Epithelial cell of esophagus (primary cell): ENCODE data around the gene C3orf20.

Source experiments
- DNase-seq: peaks from one replicate; pipeline ENCODE4 v3.0.0; 2010; ENCODE audit warnings: low read depth
- H3K4me3 ChIP-seq: 2 replicates; pipeline ENCODE4 v1.5.1; 2011; ENCODE audit warnings: mild to moderate bottlenecking, low read length, control low read depth
- TF ChIP-seq, protein P1 (sequence below): IDR thresholded peaks from 2 replicates; pipeline ENCODE4 v1.5.1; 2011; ENCODE audit warnings: low read depth, mild to moderate bottlenecking, low read length, control low read depth, inconsistent platforms; ENCODE audit not compliant: insufficient read depth; ENCODE audit errors: missing control alignments

The C3orf20 gene

DNA sequence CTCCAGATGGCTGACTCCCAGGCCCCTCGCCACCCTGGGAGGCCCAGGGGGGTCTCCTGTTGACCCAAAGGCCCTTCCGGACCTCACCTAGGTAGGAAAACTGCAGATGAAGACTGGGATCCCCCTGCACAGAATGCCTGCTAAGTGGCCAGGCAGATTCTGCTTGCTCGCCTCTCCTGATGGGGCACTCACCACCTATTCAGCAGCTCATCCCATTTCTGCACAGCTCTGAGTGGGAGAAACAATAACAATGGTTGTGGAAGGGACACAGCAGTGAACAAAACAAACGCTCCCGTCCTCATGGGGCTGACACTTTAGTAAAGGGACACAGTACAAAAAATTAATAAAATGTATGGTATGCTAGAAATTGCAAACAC, 118.9 kb downstream of the C3orf20 start:
- no peak overlapping the region for H3K4me3 ChIP-seq
- TF ChIP-seq, protein P1, sequence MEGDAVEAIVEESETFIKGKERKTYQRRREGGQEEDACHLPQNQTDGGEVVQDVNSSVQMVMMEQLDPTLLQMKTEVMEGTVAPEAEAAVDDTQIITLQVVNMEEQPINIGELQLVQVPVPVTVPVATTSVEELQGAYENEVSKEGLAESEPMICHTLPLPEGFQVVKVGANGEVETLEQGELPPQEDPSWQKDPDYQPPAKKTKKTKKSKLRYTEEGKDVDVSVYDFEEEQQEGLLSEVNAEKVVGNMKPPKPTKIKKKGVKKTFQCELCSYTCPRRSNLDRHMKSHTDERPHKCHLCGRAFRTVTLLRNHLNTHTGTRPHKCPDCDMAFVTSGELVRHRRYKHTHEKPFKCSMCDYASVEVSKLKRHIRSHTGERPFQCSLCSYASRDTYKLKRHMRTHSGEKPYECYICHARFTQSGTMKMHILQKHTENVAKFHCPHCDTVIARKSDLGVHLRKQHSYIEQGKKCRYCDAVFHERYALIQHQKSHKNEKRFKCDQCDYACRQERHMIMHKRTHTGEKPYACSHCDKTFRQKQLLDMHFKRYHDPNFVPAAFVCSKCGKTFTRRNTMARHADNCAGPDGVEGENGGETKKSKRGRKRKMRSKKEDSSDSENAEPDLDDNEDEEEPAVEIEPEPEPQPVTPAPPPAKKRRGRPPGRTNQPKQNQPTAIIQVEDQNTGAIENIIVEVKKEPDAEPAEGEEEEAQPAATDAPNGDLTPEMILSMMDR = no peak
- DNase-seq = no peak

DNA sequence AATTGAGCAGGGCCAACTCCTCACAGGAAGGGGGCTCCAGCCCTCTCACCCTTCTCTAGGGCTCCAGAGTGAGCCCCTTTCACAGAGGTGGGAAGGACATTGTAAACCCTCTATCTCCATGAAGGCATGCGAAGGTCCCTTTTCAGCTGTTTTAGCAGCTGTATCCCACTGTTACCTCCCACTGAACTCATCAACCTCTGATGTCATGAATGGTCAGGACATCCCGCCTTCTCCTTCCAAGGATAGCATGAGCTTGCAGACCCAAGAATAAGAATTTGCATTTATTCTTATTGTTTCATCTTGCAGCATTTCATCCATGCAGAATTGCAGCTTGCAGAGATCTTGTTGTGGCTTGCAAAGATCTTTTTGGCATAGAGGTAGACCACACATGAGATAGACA, 119.5 kb downstream of the C3orf20 start:
- no peak overlapping the region for H3K4me3 ChIP-seq
- TF ChIP-seq, protein P1 = no peak
- DNase-seq = no peak

DNA sequence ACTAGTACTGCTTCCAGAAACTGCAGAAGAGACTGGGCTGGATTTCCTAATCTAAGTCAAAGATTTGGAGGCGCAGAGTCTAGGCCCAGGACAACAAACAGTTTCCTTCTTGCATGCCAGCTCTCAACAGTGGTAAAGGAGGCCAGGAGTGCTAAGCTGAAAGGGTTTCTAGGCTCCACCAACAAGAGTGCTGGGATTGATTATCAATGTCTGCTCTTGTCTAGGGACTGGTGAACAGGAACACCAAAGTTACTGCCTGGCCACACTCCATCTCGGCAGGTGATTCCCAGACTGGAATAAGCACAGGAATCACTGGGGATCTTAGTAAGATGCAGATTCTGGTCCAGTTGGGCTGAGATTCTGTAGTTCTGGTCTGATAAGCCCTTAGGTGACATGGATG, 121.1 kb downstream of the C3orf20 start:
- no peak overlapping the region for H3K4me3 ChIP-seq
- no peak for DNase-seq
- TF ChIP-seq, protein P1 = no peak

DNA sequence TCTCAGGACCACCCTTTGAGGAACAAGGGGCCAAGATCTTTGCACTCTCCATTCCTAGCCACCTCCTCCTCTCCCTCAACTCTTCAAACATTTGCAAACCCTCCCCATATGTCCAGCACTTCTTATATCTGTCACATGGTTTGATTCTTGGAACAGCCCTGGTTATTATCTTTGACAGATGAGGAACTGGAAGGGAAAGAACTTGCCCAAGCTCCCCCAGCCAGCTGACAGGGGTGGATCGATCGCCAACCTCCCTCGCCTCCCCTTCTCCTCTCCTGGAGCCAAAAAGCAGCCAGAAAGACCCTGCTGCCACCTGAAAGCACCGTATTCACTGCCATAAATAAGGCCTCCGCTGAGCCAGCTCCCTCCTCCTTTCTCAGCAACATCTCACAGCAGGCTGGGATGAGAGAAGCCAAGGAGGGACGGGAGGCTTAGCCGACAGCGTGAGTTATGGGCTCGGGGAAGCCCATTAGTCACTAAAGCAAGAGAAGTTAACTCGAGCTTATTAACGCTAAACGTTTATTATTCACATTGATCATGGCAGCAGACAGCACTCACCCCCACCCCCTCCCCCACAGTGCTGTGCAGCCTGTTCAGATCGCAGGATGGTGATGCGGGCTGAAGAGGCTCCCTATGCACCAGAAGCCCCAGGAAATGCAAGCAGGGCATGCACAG, 121.6 kb downstream of the C3orf20 start:
- TF ChIP-seq, protein P1 = no peak
- no peak for DNase-seq
- no peak overlapping the region for H3K4me3 ChIP-seq

DNA sequence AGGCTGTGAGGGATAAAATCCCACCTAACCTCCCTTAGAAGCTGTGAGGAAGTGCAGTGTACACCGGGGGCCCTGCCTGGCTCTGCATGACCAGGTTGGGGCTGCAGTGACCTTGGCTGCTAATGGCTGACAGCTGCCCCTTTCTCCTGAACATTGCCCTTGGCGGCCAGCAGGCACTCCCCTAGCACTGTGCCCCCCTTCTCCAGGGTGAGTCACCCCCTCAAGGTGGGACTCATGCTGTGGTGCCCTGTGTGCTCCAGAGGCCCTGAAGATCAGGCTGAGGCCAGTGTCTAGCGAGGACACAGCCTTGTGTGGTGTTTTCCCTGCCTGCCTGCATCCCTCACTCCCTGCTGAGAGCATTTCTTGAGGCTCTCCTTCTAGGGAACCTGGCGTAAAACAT, 122.8 kb downstream of the C3orf20 start:
- DNase-seq = no peak
- no peak overlapping the region for H3K4me3 ChIP-seq
- TF ChIP-seq, protein P1 = no peak

DNA sequence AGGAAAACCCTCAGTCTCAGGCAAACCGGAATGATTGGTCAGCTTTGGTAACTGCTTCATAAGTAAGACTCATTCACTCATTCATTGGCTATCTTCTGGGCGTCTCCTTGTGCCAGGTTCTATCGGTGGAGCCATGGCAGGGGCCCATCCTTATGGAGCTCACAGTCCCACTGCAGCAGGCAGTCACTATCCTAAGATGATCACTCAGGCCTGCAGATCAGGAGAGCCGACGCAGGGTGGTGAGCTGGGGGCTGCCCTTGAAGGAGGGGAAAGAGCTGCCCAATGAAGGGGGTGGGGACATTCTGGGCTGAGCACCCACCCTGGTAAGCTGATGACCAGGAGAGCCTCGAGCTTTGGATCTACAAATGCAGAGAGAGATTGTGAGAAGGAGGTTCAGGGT, 123.3 kb downstream of the C3orf20 start:
- TF ChIP-seq, protein P1 = no peak
- no peak overlapping the region for H3K4me3 ChIP-seq
- DNase-seq = no peak

DNA sequence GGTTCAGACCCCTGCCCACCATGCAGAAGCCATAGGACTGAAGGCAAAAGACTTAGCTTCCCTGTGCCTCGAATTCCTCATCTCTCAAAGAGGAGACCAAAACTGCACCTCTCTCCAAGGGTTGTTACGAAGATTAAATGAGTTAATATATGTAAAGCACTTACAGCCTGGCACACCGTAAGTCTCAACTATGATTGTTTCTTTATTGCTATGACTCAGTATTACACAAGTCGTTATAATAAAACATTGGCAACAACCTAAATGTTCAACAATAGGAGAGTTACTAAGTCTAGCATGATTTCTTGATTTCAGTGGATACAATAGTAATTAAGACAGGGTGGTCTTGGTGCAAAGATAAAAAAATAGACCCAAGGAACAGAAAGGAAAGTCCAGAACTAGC, 124.2 kb downstream of the C3orf20 start:
- no peak overlapping the region for H3K4me3 ChIP-seq
- TF ChIP-seq, protein P1 = no peak
- DNase-seq = no peak
